ENCODE data around the gene ZFYVE28. TPM values are rescaled to one million over a fixed set of nuclear protein-coding genes. Genes with fewer than 3 reads are reported as not detected.

ZFYVE28 gene
- total RNA-seq, 2 experiments from 2014 or later, result 3.8 to 4.6 TPM

DNA sequence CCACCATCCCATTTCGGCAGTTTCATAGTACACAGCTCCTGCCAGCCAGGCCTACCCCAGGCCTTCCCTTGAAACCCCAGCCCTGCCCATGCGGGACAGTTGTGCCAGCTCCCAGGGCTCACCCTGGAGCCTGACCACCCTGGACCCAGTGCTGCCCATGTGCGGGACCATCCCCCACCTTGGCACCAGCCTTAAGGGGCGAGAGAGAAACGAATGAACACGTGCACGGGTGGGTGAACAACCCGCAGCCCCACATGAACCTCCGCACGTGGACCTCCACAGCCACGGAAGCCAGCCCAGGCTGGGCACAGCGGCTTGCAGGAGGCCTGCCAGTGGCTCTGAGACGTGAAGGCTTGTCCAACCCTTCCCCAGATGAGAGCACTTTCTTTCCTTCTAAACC lies 80.5 kb downstream of the ZFYVE28 start:
- Mint-ChIP-seq H3K9me3 (no peaks in the 10 kb centered on the region), H3K4me1 (no peaks in the 10 kb centered on the region), H3K4me3 (no peak overlapping the region), H3K27ac (no peak overlapping the region), H3K27me3 (no peaks in the 10 kb centered on the region), H3K36me3 (no peaks in the 10 kb centered on the region)
- no peak for DNase-seq

DNA sequence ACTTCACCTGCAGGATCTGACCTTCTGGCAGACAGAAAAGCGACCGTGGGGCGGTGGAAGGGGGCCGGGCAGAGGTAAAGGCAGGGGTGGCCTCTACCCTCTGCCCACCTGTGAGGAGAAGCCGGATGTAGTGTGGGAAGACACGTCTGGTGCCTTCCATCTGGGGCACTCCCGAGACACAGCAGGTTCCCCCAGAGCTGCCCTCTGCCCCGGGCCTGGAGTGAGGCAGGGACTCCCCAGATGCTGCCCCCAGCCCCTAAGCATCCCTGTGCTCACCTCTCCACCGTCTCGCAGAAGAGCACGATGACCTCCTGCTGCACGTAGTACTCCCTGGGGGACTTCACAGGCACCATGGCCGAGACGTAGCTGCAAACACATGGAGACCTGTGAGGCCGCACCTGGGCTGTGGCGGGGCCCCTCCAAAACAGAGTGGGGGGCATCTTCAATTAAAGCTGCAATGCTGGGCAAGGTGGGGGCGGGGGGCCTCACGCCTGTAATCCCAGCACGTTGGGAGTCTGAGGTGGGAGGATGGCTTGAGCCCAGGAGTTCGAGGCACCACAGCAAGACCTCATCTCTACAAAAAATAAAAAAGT lies 81.2 kb downstream of the ZFYVE28 start:
- no peak for DNase-seq
- no peaks in the 10 kb centered on the region for H3K9me3 Mint-ChIP-seq
- H3K36me3 Mint-ChIP-seq, result no peaks in the 10 kb centered on the region
- H3K4me1 Mint-ChIP-seq, result no peaks in the 10 kb centered on the region
- no peak overlapping the region for H3K4me3 Mint-ChIP-seq
- H3K27me3 Mint-ChIP-seq, result no peaks in the 10 kb centered on the region
- no peak overlapping the region for H3K27ac Mint-ChIP-seq

DNA sequence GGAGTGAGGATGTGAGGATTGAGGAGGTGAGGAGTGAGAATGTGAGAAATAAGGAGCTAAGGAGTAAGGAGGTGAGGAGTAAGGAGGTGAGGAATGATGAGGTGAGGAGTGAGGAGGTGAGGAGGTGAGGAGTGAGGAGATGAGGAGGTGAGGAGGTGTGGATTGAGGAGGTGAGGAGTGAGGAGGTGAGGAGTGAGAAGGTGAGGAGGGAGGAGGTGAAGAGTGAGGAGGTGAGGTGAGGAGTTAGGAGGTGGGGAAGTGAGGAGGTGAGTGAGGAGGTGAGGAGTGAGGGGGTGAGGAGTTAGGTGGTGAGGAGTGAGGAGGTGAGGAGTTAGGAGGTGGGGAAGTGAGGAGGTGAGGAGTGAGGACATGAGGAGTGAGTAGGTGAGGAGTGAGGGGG lies 81.8 kb downstream of the ZFYVE28 start:
- no peak overlapping the region for H3K4me3 Mint-ChIP-seq
- H3K36me3 Mint-ChIP-seq, result no peaks in the 10 kb centered on the region
- H3K9me3 Mint-ChIP-seq, result no peaks in the 10 kb centered on the region

DNA sequence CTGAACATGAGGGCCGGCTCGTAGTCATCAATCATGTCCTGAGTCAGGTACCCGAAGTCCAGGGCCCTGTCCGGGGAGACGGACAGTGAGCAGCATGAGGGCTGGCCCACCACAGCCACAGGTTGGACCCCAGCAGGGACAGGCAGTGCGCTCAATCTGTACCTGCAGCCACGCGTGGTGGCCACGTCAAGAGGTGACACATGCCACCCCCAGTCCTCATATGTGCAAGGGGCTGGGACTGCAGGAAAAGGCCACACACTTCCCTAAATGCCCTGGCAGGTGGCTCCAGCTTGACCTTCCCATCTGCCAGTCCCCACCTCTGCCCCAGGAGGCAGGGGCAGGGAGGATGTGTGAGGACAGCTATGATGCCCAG lies 82.7 kb downstream of the ZFYVE28 start:
- DNase-seq, result no peak
- Mint-ChIP-seq H3K36me3 (no peaks in the 10 kb centered on the region), H3K27me3 (no peaks in the 10 kb centered on the region), H3K27ac (no peak overlapping the region), H3K4me1 (no peaks in the 10 kb centered on the region), H3K4me3 (no peak overlapping the region), H3K9me3 (no peaks in the 10 kb centered on the region)

More for the DNA sequence above, 81.8 kb downstream of the ZFYVE28 start:
- Mint-ChIP-seq H3K27me3 (no peaks in the 10 kb centered on the region), H3K4me1 (no peaks in the 10 kb centered on the region), H3K27ac (no peak overlapping the region)
- DNase-seq, result no peak

DNA sequence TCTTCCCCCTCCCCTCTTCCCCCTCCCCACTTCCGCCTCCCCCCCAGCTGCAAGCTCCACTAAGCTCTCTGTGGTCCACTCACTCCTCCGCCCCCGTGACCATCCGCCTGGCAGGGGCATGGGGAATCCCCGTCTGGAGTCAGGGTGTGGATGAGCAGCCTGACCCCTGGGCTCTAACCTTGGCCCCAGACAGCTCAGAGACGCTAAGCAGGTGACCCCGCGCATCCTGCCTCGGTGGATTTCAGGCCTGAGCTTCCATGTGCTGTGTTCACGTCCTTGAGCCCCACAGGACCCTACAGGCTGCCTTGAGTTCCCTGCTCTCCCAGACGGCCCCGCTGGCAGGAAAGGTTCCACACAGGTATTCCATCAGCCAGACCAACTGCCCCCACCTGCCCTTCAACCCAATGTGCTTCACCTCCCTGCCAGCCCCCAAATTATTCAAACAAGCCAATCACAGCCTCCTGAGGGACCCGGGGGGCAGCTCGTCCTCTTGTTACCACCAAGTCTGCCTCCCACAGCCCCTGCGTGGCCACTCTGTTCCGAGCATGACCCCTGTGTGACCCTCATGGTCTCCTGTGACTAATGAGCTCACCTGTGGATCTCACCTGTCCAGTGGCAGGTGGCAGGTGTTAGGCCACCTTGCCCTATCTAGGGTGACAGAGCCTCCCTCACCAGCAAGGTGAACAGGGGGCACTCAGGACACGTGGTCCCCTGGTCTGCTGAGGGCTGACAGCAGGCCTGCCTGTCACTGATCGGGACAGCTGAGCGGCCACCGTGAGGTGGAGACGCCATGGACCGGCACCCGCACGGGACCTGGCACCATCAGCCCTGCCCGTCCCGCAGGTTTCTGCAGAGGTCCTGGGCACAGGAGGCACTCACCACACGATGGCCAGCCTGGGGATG lies 83.4 kb downstream of the ZFYVE28 start:
- Mint-ChIP-seq H3K36me3 (peaks cover 5% of the 10 kb centered on the region), H3K27me3 (no peaks in the 10 kb centered on the region), H3K9me3 (no peaks in the 10 kb centered on the region), H3K27ac (no peak overlapping the region), H3K4me3 (no peak overlapping the region), H3K4me1 (no peaks in the 10 kb centered on the region)
- DNase-seq, result no peak

DNA sequence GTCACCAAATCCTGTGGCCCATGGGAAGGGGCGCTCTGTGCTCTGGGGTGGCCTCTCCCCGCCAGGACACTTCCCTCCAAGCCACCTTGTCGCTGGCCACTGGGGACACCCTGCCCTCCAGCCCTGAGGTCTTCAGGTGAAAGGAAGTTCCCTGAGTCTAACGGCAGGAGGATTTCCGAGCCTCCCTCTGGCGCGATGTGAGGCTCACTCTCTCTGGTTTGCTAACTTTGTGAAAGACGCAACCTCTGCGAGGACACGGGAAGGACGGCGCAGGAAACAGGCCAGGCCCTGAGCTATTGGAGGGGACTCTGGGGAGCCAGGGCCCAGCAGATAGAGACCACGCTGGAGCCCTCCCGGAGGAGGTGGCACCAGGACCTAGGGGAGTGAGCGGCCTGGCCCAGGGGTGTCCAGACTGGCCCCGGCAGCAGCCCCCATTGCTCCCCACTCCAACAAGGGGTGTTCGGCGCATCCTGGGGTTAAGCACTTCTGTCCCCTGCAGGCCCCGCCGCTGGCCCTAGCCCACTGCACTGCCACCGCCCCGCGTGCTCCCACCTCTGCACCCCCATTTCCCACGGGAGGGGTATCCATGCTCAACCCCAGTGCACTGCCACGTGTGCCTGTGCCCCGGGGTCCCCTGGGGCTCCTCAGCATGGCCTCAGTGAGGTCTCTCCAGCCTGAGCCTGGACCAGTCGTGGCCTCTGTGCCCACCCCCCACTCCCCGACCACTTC lies 84.4 kb downstream of the ZFYVE28 start:
- no peaks in the 10 kb centered on the region for H3K4me1 Mint-ChIP-seq
- H3K27me3 Mint-ChIP-seq, result no peaks in the 10 kb centered on the region
- DNase-seq, result no peak
- H3K9me3 Mint-ChIP-seq, result peaks cover 2% of the 10 kb centered on the region
- peaks cover 6% of the 10 kb centered on the region for H3K36me3 Mint-ChIP-seq
- no peak overlapping the region for H3K4me3 Mint-ChIP-seq
- no peak overlapping the region for H3K27ac Mint-ChIP-seq

DNA sequence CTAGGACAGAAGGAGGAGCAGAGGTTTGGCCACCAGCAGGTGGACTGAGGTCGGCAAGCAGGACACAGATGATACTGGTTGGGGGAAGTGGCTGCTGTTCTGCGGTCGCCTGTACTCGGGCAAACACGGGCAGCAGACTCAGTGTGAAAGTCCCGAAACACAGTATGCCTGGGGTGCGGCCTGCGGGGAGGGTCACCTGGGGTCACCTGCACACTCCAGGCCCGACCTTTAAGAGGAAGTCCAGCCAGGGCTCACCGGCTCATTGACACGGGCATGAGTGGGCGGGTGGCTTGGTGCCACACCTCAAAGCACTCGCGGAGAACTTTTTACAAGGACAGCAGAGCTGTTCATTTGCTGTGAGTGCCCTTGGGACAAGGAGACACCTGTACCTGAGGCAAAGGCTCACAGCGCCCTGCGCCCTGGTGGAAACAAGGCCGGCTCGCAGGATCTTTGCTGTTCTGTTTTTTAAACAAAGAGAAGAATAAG lies 85.0 kb downstream of the ZFYVE28 start:
- no peak for DNase-seq
- H3K27me3 Mint-ChIP-seq, result no peaks in the 10 kb centered on the region
- H3K27ac Mint-ChIP-seq, result no peak overlapping the region
- no peaks in the 10 kb centered on the region for H3K4me1 Mint-ChIP-seq
- peaks cover 7% of the 10 kb centered on the region for H3K9me3 Mint-ChIP-seq
- no peak overlapping the region for H3K4me3 Mint-ChIP-seq
- H3K36me3 Mint-ChIP-seq, result peaks cover 12% of the 10 kb centered on the region

DNA sequence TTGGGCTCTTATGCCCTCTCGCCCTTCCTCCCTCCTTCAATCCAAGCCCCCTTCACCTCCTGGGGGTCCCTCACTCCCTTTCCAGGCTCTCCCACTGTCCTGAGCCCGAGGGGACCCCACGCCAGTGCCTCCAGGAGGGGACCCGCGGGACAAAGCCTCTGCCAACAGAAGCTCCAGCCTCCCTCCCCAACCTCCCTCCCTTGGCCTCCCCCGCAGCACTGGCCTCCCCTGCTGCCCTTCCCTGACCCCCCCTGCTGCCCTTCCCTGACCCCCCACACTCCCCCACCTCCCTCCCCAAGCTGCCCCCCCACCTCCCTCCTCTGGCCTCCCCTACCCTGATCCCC lies 85.5 kb downstream of the ZFYVE28 start:
- H3K9me3 Mint-ChIP-seq, result peaks cover 10% of the 10 kb centered on the region
- H3K4me3 Mint-ChIP-seq, result no peak overlapping the region
- no peak for DNase-seq
- peaks cover 14% of the 10 kb centered on the region for H3K36me3 Mint-ChIP-seq
- no peak overlapping the region for H3K27ac Mint-ChIP-seq
- no peaks in the 10 kb centered on the region for H3K4me1 Mint-ChIP-seq
- H3K27me3 Mint-ChIP-seq, result no peaks in the 10 kb centered on the region

DNA sequence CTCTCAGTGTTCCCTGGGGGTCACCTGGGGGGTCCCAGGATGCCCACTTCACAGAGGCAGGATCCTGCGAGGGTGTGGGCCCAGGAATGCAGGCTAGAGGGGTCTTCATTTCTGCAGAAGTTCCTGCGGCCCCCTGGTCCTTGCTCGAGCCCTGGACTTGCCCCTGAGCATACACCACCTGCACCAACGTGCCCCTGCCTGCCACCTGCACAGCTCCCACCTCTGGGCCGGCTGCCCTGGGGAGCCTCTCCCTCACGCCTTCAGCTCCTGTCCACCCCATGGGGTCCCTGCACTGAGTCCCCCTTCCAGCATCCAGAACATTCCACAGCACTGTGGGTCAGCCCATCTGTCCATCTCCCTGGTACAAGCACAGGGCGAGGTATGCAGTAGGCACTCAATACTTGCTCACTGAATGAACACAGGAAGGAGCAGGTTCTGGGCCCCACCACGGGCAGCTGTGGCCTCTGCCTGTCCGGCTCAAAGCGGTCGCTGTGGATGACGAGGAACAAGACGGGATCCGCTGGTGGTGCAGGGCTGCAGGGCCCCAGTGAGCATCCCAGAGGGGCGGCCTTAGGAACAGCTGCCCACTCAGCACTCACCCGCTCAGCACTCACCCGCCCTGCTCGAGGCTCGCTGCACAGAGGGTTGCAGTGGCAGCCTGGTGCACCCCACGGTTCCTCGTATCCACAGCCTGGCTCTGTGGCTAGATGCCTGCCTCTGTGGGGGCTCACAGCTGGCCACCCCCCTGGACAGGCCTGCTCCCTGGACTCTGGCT lies 86.1 kb downstream of the ZFYVE28 start:
- H3K27ac Mint-ChIP-seq, result no peak overlapping the region
- no peak overlapping the region for H3K4me3 Mint-ChIP-seq
- H3K4me1 Mint-ChIP-seq, result no peaks in the 10 kb centered on the region
- H3K27me3 Mint-ChIP-seq, result no peaks in the 10 kb centered on the region
- DNase-seq, result no peak
- peaks cover 14% of the 10 kb centered on the region for H3K9me3 Mint-ChIP-seq
- H3K36me3 Mint-ChIP-seq, result peaks cover 19% of the 10 kb centered on the region

DNA sequence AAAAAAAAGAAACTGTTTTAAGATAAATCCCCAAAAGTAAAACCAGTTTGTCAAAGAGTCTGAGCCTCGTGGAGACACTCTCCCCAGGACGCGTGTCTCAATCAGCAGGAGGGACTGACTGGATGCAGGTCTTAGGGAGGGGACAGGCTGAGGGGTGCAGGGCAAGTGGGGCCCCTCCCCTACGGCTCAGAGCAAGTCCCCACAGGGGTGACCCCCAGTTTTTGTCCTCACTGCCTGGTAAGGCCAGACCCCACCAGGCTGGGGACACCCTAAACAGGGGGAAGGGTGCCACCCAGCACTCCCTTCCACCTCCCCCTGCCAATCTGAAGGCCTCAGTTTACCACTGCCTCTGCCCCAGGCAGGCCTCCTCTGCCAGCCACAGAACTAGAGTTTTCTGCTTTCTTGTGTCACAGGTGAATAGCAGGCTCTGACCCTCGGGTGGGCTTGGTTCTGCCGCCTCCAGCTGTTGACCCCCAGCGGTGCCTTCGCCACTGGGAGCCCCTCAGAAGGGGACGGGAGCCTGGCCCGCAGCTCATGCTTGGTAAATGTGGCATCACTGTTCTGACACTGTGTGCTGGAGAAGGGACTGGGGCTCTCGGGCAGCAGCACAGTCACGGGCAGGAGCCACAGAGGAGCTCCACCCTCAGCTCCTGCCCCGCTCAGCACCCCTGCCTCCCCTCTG lies 86.8 kb downstream of the ZFYVE28 start:
- DNase-seq, result no peak
- H3K27ac Mint-ChIP-seq, result no peak overlapping the region
- H3K9me3 Mint-ChIP-seq, result peaks cover 16% of the 10 kb centered on the region
- peaks cover 19% of the 10 kb centered on the region for H3K36me3 Mint-ChIP-seq
- no peak overlapping the region for H3K4me3 Mint-ChIP-seq
- H3K4me1 Mint-ChIP-seq, result no peaks in the 10 kb centered on the region
- H3K27me3 Mint-ChIP-seq, result no peaks in the 10 kb centered on the region

DNA sequence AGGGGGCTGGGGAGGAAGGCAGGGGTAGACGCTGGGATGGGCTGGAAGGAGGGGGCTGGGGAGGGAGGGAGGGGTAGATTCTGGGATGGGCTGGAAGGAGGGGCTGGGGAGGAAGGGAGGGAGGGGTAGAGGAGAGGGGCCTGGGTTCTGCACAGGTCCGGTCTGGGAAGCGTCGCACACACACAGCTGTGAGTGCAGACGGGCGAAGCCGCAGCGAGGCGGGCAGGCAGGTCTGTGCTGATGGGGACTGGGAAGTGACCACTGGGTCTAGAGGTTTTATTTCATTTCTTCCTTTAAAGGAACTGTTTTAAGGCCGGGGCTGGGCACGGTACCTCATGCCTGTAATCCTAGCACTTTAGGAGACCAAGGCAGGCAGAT lies 87.4 kb downstream of the ZFYVE28 start:
- Mint-ChIP-seq H3K27ac (no peak overlapping the region), H3K4me3 (no peak overlapping the region), H3K36me3 (peaks cover 19% of the 10 kb centered on the region), H3K4me1 (no peaks in the 10 kb centered on the region), H3K9me3 (peaks cover 21% of the 10 kb centered on the region), H3K27me3 (no peaks in the 10 kb centered on the region)
- no peak for DNase-seq

DNA sequence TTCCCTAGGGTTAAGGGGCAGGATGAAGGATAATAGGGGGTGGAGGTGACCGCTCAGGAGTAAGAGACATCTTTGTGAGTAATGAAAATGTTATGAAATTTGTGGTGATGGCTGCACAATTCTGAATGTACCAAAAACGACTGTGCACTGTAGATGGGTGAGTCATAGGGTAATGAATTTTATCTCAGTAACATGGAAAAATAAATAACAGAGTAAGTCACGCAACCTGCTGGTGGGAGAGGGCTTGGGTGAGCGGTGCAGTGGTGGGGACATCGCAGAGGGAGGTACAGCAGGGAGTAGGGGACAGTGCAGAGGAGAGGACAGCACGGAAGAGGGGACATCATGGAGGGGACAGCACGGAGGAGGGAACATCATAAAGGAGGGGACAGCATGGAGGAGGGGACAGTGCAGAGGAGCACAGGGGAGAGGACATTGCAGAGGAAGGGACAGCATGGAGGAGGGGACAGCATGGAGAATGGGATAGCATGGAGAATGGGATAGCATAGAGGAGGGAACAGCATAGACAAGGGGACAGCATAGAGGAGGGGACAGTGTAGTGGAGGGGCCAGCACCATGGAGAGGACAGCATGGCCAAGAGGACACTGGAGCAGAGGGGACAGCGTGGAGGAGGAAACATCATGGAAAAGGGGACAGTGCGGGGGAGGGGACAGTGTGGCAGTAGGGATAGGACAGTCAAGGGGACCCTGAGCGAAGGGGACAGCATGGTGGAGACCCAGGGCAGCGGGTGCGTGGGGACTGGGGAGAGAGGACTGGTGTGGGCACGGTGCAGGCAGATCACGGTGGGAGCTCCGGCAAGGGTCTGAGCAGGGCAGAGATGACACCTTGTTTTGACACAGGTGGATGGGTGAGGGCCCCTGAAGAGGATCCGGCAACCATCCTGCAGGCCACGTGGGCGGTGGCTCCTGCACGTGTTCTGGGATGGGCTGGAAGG lies 88.1 kb downstream of the ZFYVE28 start:
- Mint-ChIP-seq H3K27ac (no peak overlapping the region), H3K4me1 (no peaks in the 10 kb centered on the region), H3K36me3 (peaks cover 19% of the 10 kb centered on the region), H3K27me3 (no peaks in the 10 kb centered on the region), H3K9me3 (peaks cover 21% of the 10 kb centered on the region), H3K4me3 (no peak overlapping the region)
- DNase-seq, result no peak

DNA sequence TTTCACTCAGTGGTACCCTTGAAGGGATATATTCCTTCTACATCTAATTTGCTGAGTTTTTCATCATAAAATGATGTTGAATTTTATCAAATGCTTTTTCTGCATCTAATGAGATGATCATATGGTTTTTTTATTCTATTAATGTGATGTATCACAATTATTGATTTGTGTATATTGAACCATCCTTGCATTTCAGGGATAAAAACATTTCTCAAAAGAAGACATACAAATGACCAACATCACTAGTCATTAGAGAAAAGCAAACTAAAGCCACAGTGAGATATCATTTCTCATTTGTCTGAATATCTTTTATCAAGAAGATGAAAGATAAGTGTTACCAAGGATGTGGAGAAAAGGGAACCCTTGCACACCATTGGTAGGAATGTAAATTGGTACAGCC lies 90.9 kb downstream of the ZFYVE28 start:
- Mint-ChIP-seq H3K27me3 (no peaks in the 10 kb centered on the region), H3K27ac (no peak overlapping the region), H3K36me3 (peaks cover 19% of the 10 kb centered on the region), H3K4me3 (no peak overlapping the region), H3K9me3 (peaks cover 23% of the 10 kb centered on the region), H3K4me1 (no peaks in the 10 kb centered on the region)
- no peak for DNase-seq

All from activated naive CD8-positive, alpha-beta T cell treated with anti-CD3 and anti-CD28 coated beads for 36 hours (primary cell).